Inflammatory macrophage treated with lipopolysaccharide for 4 hours (primary cell): ENCODE results near the gene GCLM.
A peak's percentile ranks its signal among the peaks of the same experiment; 100 is the strongest.
"Not testable (repeated sequence)": the region's sequence is repeated elsewhere in the genome, so short reads cannot be mapped to it uniquely, and the experiment has no call there.

Experiments
- DNase-seq: peaks from one replicate; pipeline ENCODE4 v3.0.0-alpha.2; 2020

The GCLM gene

GRCh38 chr1:93909146-93910050 is at the start of gene GCLM:
Gene GCLM (minus strand): TSS chr1:93909430. CDS start chr1:93909163, 267 bp downstream.
- DNase-seq: peak; percentile 91

- DNase-seq: peak; percentile 15
Observed at GRCh38 chr1:93958726-93959100, 49.5 kb upstream of the GCLM start.

- no peak for DNase-seq
Observed at GRCh38 chr1:93958032-93958725, 48.9 kb upstream of the GCLM start.

GRCh38 chr1:93955765-93956164 is 46.5 kb upstream of the GCLM start:
- DNase-seq: no peak

- not testable (repeated sequence) for DNase-seq
Observed at GRCh38 chr1:93947002-93947686, 37.9 kb upstream of the GCLM start.

- DNase-seq: no peak
Observed at GRCh38 chr1:93938461-93939145, 29.4 kb upstream of the GCLM start.

GRCh38 chr1:93937997-93938396 is 28.8 kb upstream of the GCLM start:
- no peak for DNase-seq

GRCh38 chr1:93925206-93925605 is 16.0 kb upstream of the GCLM start:
- no peak for DNase-seq

- no peak for DNase-seq
Observed at GRCh38 chr1:93919780-93920179, 10.6 kb upstream of the GCLM start.

GRCh38 chr1:93917302-93917701 is 8.1 kb upstream of the GCLM start:
- DNase-seq: no peak

- not testable (repeated sequence) for DNase-seq
Observed at GRCh38 chr1:93910880-93911279, 1.6 kb upstream of the GCLM start.

- DNase-seq: no peak
Observed at GRCh38 chr1:93910305-93910704, 1.1 kb upstream of the GCLM start.

GRCh38 chr1:93908394-93909145 is 660 bp downstream of the GCLM start:
- DNase-seq: peak; percentile 10

GRCh38 chr1:93907718-93908117 is 1.5 kb downstream of the GCLM start:
- no peak for DNase-seq

GRCh38 chr1:93906480-93906879 is 2.8 kb downstream of the GCLM start:
- no peak for DNase-seq

GRCh38 chr1:93905734-93906133 is 3.5 kb downstream of the GCLM start:
- DNase-seq: peak; percentile 29

- no peak for DNase-seq
Observed at GRCh38 chr1:93905051-93905450, 4.2 kb downstream of the GCLM start.

- DNase-seq: peak; percentile 60
Observed at GRCh38 chr1:93904228-93904627, 5.0 kb downstream of the GCLM start.

GRCh38 chr1:93900723-93901504 is 8.3 kb downstream of the GCLM start:
- no peak for DNase-seq

- no peak for DNase-seq
Observed at GRCh38 chr1:93899543-93900207, 9.6 kb downstream of the GCLM start.

- no peak for DNase-seq
Observed at GRCh38 chr1:93888900-93889299, 20.3 kb downstream of the GCLM start.
